PC-3 (cell line): Measurements from ENCODE around the gene ARHGAP18. TPM values are rescaled to one million over a fixed set of nuclear protein-coding genes. Genes with fewer than 3 reads are reported as not detected.

Experiments used
- ATAC-seq: fragments of 200-7000 bp; cut with Tn5 transposase; 2 replicates; pipeline ENCODE4 v1.9.1; 2020; ENCODE audit warnings: mild to moderate bottlenecking, moderate library complexity
- BruUV-seq: library from RNA; stranded (reverse); fragments of 400-500 nt; replicated peaks from 2 replicates; lab custom pipeline; 2021; lab: Mats Ljungman, UMichigan
- CTCF ChIA-PET: fragments of 300-600 bp; sonication (Branson Sonifier 250); formaldehyde crosslinking; loops from one replicate; lab custom pipeline; 2022; ENCODE audit warnings: antibody characterized with exemption; lab: Charles Lee
- POLR2A ChIA-PET: fragments of 300-600 bp; sonication (Branson Sonifier 250); formaldehyde crosslinking; loops from one replicate; lab custom pipeline; 2022; ENCODE audit warnings: antibody characterized with exemption; ENCODE audit not compliant: unreplicated experiment; lab: Charles Lee
- DNase-seq: peaks from one replicate; pipeline ENCODE4 v3.0.0-alpha.2; 2015
- H2AFZ ChIP-seq: fragments of 300-600 bp; sonication (generic); 2 replicates; pipeline ENCODE4 v1.6.0; 2016; ENCODE audit warnings: antibody characterized with exemption, low read length
- H3F3A ChIP-seq: fragments of 300-600 bp; sonication (generic); one replicate; pipeline ENCODE4 v1.6.0; 2017; ENCODE audit warnings: antibody characterized with exemption, low read length, control low read depth, mild to moderate bottlenecking; ENCODE audit not compliant: unreplicated experiment
- H3K27ac ChIP-seq: fragments of 300-600 bp; sonication (generic); 2 replicates; pipeline ENCODE4 v1.5.1; 2016; ENCODE audit warnings: mild to moderate bottlenecking, low read length
- H3K27me3 ChIP-seq: fragments of 300-600 bp; sonication (generic); 2 replicates; pipeline ENCODE4 v1.6.1; 2016; ENCODE audit warnings: low read length, mixed read lengths
- H3K36me3 ChIP-seq: fragments of 300-600 bp; sonication (generic); 2 replicates; pipeline ENCODE4 v1.6.1; 2016; ENCODE audit warnings: low read depth, mixed run types, low read length, mixed read lengths
- H3K4me1 ChIP-seq: fragments of 300-600 bp; sonication (generic); 2 replicates; pipeline ENCODE4 v1.5.1; 2016; ENCODE audit warnings: low read length; ENCODE audit not compliant: insufficient read depth
- H3K4me2 ChIP-seq: fragments of 300-600 bp; sonication (generic); 2 replicates; pipeline ENCODE4 v1.6.0; 2016; ENCODE audit warnings: low read length
- H3K4me3 ChIP-seq: fragments of 300-600 bp; sonication (generic); 2 replicates; pipeline ENCODE4 v1.5.1; 2016; ENCODE audit warnings: mild to moderate bottlenecking, low read length, mixed read lengths
- H3K79me2 ChIP-seq: fragments of 300-600 bp; sonication (generic); 2 replicates; pipeline ENCODE4 v1.6.1; 2017; ENCODE audit warnings: low read length, mixed read lengths
- H3K9ac ChIP-seq: fragments of 300-600 bp; sonication (generic); 2 replicates; pipeline ENCODE4 v1.6.0; 2016; ENCODE audit warnings: mild to moderate bottlenecking, low read length
- H3K9me2 ChIP-seq: fragments of 300-600 bp; sonication (generic); replicated peaks from 2 replicates; pipeline ENCODE4 v1.6.1; 2016; ENCODE audit warnings: mixed run types, low read length, mixed read lengths
- H3K9me3 ChIP-seq: fragments of 300-600 bp; sonication (generic); 2 replicates; pipeline ENCODE4 v1.6.1; 2016; ENCODE audit warnings: low read length, mixed read lengths
- H4K20me1 ChIP-seq: fragments of 300-600 bp; sonication (generic); 2 replicates; pipeline ENCODE4 v1.6.1; 2016; ENCODE audit warnings: low read length, mixed read lengths
- EZH2 ChIP-seq: fragments of 300-600 bp; sonication (generic); IDR thresholded peaks from one replicate; pipeline ENCODE4 v1.6.1; 2017; ENCODE audit warnings: antibody characterized with exemption, mild to moderate bottlenecking, low read length; ENCODE audit not compliant: unreplicated experiment
- EZH2phosphoT487 ChIP-seq: fragments of 300-600 bp; sonication (generic); IDR thresholded peaks from 2 replicates; pipeline ENCODE4 v1.6.1; 2018; ENCODE audit warnings: mild to moderate bottlenecking, antibody characterized with exemption, low read length, borderline replicate concordance
- intact Hi-C: fragments of 100-400 bp; cut with micrococcal nuclease; formaldehyde crosslinking; loops from 2 replicates; pipeline ENCODE4 v1.9.0; 2023
- total RNA-seq: library from RNA; depleted of rRNA; stranded (reverse); fragments of >200 nt; gene quantifications from 2 replicates; pipeline ENCODE4 v1.2.3, GENCODE V29; 2014
- TF ChIP-seq, protein P1 (sequence below): fragments of 300-600 bp; sonication (generic); conservative IDR thresholded peaks from 2 replicates; pipeline ENCODE4 v1.5.1; 2017; ENCODE audit warnings: antibody characterized with exemption, low read depth, mild to moderate bottlenecking, low read length

ARHGAP18 gene
- total RNA-seq, 1 experiment from 2014 or later: 5.9 TPM

DNA sequence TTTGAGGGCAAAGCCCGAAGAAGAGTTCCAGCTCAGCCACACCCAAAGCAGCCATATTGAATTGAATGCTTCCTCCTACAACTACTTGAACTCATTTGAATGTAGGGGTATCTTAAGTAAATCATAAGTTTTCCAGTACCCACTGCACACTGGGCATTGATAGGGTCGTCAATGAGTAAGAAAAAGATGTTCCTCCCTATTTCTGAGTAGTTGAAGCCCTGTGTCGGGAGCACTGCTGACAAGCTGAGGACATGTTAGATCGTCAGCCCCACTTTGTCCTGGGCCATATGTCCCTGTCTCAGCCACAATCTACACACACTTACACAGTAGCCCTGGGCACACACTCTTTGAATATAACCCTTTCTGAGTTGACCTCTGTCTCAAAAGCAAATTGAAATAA lies 105.7 kb downstream of the ARHGAP18 start:
- H3K9me3 ChIP-seq: no peaks in the 10 kb centered on the region
- no peak overlapping the region for H3K4me2 ChIP-seq
- no peaks in the 10 kb centered on the region for H3K79me2 ChIP-seq
- DNase-seq (no peak), ATAC-seq (no peak)
- H3K4me3 ChIP-seq: no peak overlapping the region
- no peaks in the 10 kb centered on the region for H3K36me3 ChIP-seq
- CTCF ChIA-PET: no interaction called here
- H3K27me3 ChIP-seq: no peaks in the 10 kb centered on the region
- H3K4me1 ChIP-seq: no peaks in the 10 kb centered on the region
- no peak overlapping the region for H2AFZ ChIP-seq
- no peaks in the 10 kb centered on the region for H4K20me1 ChIP-seq
- no peak overlapping the region for H3K9ac ChIP-seq
- H3F3A ChIP-seq: no peaks in the 10 kb centered on the region
- intact Hi-C loops: no loop called here
- POLR2A ChIA-PET: no interaction called here
- BruUV-seq: no TSS peak
- TF ChIP-seq EZH2phosphoT487 (no peak), EZH2 (no peak)
- TF ChIP-seq, protein P1, sequence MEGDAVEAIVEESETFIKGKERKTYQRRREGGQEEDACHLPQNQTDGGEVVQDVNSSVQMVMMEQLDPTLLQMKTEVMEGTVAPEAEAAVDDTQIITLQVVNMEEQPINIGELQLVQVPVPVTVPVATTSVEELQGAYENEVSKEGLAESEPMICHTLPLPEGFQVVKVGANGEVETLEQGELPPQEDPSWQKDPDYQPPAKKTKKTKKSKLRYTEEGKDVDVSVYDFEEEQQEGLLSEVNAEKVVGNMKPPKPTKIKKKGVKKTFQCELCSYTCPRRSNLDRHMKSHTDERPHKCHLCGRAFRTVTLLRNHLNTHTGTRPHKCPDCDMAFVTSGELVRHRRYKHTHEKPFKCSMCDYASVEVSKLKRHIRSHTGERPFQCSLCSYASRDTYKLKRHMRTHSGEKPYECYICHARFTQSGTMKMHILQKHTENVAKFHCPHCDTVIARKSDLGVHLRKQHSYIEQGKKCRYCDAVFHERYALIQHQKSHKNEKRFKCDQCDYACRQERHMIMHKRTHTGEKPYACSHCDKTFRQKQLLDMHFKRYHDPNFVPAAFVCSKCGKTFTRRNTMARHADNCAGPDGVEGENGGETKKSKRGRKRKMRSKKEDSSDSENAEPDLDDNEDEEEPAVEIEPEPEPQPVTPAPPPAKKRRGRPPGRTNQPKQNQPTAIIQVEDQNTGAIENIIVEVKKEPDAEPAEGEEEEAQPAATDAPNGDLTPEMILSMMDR: no peak
- H3K27ac ChIP-seq: no peak overlapping the region
- H3K9me2 ChIP-seq: no peaks in the 10 kb centered on the region

DNA sequence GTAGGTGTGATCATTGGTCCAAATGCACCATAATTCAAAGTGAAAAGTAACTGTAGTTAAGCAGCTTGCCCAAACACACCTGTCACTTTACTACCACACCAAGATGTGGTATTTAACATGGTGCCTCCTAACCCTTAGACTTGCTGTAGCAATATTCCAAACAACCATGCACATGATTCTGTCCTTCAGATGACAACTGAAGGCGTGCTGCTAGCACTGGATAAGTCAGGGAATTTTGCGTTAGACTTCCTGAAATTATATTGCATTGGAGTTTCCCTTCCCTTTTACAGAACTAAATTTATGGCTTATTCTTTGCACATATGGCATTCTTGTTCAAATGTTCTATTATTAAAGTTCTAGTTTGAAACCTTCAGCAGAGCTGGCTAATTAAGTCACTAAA lies 106.2 kb downstream of the ARHGAP18 start:
- Histone ChIP-seq H3K9me2 (no peaks in the 10 kb centered on the region), H3K9me3 (no peaks in the 10 kb centered on the region), H4K20me1 (no peaks in the 10 kb centered on the region), H3K9ac (no peak overlapping the region), H3K4me3 (no peak overlapping the region), H3K27ac (no peak overlapping the region), H3K79me2 (no peaks in the 10 kb centered on the region), H3K27me3 (no peaks in the 10 kb centered on the region), H3K4me1 (no peaks in the 10 kb centered on the region), H2AFZ (no peak overlapping the region), H3F3A (no peaks in the 10 kb centered on the region), H3K4me2 (no peak overlapping the region), H3K36me3 (no peaks in the 10 kb centered on the region)
- no peak for ATAC-seq
- CTCF ChIA-PET: no interaction called here
- TF ChIP-seq, protein P1: no peak
- TF ChIP-seq EZH2: no peak
- no peak for TF ChIP-seq EZH2phosphoT487
- POLR2A ChIA-PET: no interaction called here
- no peak for DNase-seq
- intact Hi-C loops: no loop called here
- no TSS peak for BruUV-seq

DNA sequence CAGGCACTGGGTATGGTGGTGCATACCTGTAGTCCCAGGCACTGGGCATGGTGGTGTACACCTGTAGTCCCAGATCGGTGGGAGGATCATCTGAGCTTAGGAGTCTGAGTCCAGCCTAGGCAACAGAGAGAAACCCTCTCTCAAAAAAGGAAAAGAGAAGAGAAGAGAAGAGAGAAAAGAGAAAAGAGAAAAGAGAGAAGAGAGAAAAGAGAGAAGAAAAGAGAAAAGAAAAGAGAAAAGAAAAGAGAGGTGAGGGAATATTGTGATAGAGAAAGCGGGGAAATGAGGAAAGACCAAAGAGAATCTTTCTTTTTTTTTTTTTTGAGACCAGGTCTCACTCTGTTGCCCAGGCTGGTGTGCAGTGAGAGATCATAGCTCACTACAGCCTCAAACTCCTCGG lies 108.7 kb downstream of the ARHGAP18 start:
- H2AFZ ChIP-seq: no peak overlapping the region

More for the DNA sequence above, 108.7 kb downstream of the ARHGAP18 start:
- H3K27ac ChIP-seq: no peak overlapping the region
- no peaks in the 10 kb centered on the region for H3K27me3 ChIP-seq
- ATAC-seq (no peak), DNase-seq (no peak)
- ChIA-PET CTCF (no interaction called here), POLR2A (no interaction called here)
- H3K36me3 ChIP-seq: no peaks in the 10 kb centered on the region
- no peak overlapping the region for H3K4me2 ChIP-seq
- no peaks in the 10 kb centered on the region for H3K79me2 ChIP-seq
- intact Hi-C loops: no loop called here
- no peaks in the 10 kb centered on the region for H4K20me1 ChIP-seq
- H3K9me3 ChIP-seq: no peaks in the 10 kb centered on the region
- TF ChIP-seq EZH2 (no peak), EZH2phosphoT487 (no peak)
- TF ChIP-seq, protein P1: no peak
- BruUV-seq: no TSS peak
- H3F3A ChIP-seq: no peaks in the 10 kb centered on the region
- H3K4me3 ChIP-seq: no peak overlapping the region
- no peak overlapping the region for H3K9ac ChIP-seq
- H3K4me1 ChIP-seq: peaks cover 4% of the 10 kb centered on the region; the same call in 1 of the 2 replicates
- H3K9me2 ChIP-seq: no peaks in the 10 kb centered on the region
